Parathyroid adenoma (tissue), 2 donors: ENCODE measurements around the gene YWHAH.
A peak's percentile ranks its signal among the peaks of the same experiment; 100 is the strongest.

ENCODE experiments used
- H2AFZ ChIP-seq: fragments of 300-600 bp; sonication (generic); one replicate; pipeline ENCODE4 v1.7.0; 2017; ENCODE audit warnings: antibody characterized with exemption, mild to moderate bottlenecking
- H3K27ac ChIP-seq: fragments of 300-600 bp; sonication (generic); one replicate; pipeline ENCODE4 v1.7.0; 2017
- H3K27me3 ChIP-seq: fragments of 300-600 bp; sonication (generic); one replicate; pipeline ENCODE4 v1.7.0; 2017; ENCODE audit warnings: low read length; ENCODE audit not compliant: control insufficient read depth, insufficient read depth
- H3K36me3 ChIP-seq: fragments of 300-600 bp; sonication (generic); one replicate; pipeline ENCODE4 v1.7.0; 2017; ENCODE audit warnings: low read length; ENCODE audit not compliant: control insufficient read depth, insufficient read depth
- H3K4me1 ChIP-seq: fragments of 300-600 bp; sonication (generic); one replicate; pipeline ENCODE4 v1.7.0; 2017; ENCODE audit warnings: control low read depth
- H3K4me2 ChIP-seq: fragments of 300-600 bp; sonication (generic); one replicate; pipeline ENCODE4 v1.7.0; 2017; ENCODE audit warnings: low read length
- H3K4me3 ChIP-seq: fragments of 300-600 bp; sonication (generic); one replicate; pipeline ENCODE4 v1.7.0; 2017; ENCODE audit warnings: low read depth, low read length
- H3K79me2 ChIP-seq: fragments of 300-600 bp; sonication (generic); one replicate; pipeline ENCODE4 v1.7.0; 2017; ENCODE audit warnings: control low read depth
- H3K9ac ChIP-seq: fragments of 300-600 bp; sonication (generic); one replicate; pipeline ENCODE4 v1.7.0; 2017; ENCODE audit warnings: mild to moderate bottlenecking
- H3K9me3 ChIP-seq: fragments of 300-600 bp; sonication (generic); one replicate; pipeline ENCODE4 v1.7.0; 2017; ENCODE audit warnings: low read length; ENCODE audit not compliant: control insufficient read depth
- CTCF ChIP-seq: fragments of 300-600 bp; sonication (generic); IDR thresholded peaks from one replicate; pipeline ENCODE4 v1.7.0; 2017; ENCODE audit warnings: antibody characterized with exemption, mild to moderate bottlenecking
- donor health status: primary hyperparathyroidism.

The YWHAH gene

GRCh38 chr22:31942091-31942490, 2.2 kb upstream of the YWHAH start:
- no peak overlapping the region for H3K4me3 ChIP-seq
- H2AFZ ChIP-seq = no peak overlapping the region
- no peaks in the 10 kb centered on the region for H3K36me3 ChIP-seq
- H3K9ac ChIP-seq = no peak overlapping the region
- no peak overlapping the region for H3K4me2 ChIP-seq
- no peaks in the 10 kb centered on the region for H3K79me2 ChIP-seq
- H3K4me1 ChIP-seq = no peaks in the 10 kb centered on the region
- no peak for TF ChIP-seq CTCF
- H3K27ac ChIP-seq = no peak overlapping the region
- H3K27me3 ChIP-seq = no peaks in the 10 kb centered on the region
- H3K9me3 ChIP-seq = no peaks in the 10 kb centered on the region

DNA sequence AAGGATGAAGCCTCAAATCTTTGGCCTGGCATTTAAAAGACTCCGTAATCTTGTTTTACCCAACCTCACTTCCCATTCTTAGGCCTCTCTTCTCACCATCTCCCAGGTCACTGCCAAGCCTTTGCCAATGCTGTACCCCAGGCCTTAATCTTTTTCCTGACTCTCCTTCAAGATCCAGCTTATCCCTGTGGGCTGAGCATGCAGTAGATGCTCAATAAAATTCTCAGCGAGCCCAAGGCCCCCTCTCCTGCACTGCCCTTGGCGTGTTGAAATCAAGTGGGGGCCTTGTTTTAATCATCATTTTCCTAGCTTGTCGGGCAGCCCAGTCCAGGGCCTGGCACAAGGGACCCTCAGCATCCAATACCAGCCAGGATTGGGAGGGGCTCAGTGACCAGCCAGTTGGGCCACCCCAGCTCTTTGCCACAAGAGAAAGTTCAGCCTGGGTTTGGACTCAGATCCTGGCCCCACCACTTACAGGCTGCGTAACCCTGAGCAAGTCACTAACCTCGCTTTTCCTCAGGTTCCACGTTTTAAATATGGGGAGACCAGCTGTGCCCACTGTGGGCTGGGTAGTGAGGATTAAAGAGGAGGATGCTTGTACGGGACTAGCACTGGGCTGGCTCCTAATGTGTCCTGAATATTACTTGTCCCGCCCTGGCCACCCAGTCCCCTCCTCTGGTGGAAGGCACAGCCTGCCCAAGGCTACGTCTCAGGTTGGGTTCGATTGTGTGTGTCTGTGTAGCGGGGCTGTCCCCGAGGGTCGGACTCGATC, 943 bp upstream of the YWHAH start:
- H3K4me1 ChIP-seq = no peaks in the 10 kb centered on the region
- H3K4me3 ChIP-seq = peak overlapping the region; percentile 64
- peak overlapping the region; percentile 89 for H3K4me2 ChIP-seq
- no peaks in the 10 kb centered on the region for H3K9me3 ChIP-seq
- no peaks in the 10 kb centered on the region for H3K79me2 ChIP-seq
- peak overlapping the region; percentile 85 for H2AFZ ChIP-seq
- TF ChIP-seq CTCF = no peak
- H3K36me3 ChIP-seq = no peaks in the 10 kb centered on the region
- H3K9ac ChIP-seq = no peak overlapping the region
- H3K27ac ChIP-seq = peak overlapping the region; percentile 78
- H3K27me3 ChIP-seq = no peaks in the 10 kb centered on the region

DNA sequence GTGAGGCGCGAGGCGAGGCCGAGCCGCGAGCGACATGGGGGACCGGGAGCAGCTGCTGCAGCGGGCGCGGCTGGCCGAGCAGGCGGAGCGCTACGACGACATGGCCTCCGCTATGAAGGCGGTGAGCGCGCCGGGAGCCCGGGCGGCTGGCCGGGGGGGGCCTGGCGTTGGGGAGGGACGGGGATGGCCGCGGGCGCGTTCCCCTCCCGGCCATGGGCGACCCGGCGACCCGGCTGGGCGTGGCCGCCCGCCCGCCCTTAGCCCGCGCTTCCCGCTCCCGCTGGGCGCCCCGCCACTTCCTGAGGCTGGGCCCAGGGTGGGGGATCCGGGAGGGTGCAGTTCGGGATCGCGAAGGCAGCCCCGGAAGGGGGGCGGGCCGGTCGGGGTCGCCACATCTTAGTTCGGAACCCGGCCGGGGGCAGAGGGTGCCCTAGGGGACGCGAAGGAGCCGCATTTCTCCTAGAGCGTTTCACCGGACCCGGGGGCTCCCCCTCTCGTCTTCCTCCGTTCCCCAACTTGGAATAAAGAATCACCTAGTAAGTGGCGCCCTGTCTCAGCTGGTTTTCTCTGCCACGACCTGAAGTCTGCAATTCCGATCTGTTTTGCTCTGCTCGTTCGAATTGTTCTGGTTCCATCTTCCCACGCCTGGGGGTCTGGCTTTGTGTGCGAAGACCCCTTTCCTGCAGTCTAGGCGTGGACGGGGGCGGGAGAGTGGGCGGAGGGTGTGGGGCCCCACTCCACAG, 536 bp downstream of the YWHAH start:
- no peak for TF ChIP-seq CTCF
- peak overlapping the region; percentile 96 for H3K4me2 ChIP-seq
- H3K27ac ChIP-seq = peak overlapping the region; percentile 76
- H3K36me3 ChIP-seq = no peaks in the 10 kb centered on the region
- H3K27me3 ChIP-seq = no peaks in the 10 kb centered on the region
- H3K79me2 ChIP-seq = no peaks in the 10 kb centered on the region
- peak overlapping the region; percentile 84 for H3K4me3 ChIP-seq
- peak overlapping the region; percentile 74 for H2AFZ ChIP-seq
- peak overlapping the region; percentile 53 for H3K9ac ChIP-seq
- H3K4me1 ChIP-seq = no peaks in the 10 kb centered on the region
- no peaks in the 10 kb centered on the region for H3K9me3 ChIP-seq

GRCh38 chr22:31945443-31945855, 1.1 kb downstream of the YWHAH start:
- no peaks in the 10 kb centered on the region for H3K36me3 ChIP-seq
- peak overlapping the region; percentile 76 for H3K27ac ChIP-seq
- peak overlapping the region; percentile 74 for H2AFZ ChIP-seq
- H3K27me3 ChIP-seq = no peaks in the 10 kb centered on the region
- H3K4me2 ChIP-seq = peak overlapping the region; percentile 96
- peak overlapping the region; percentile 84 for H3K4me3 ChIP-seq
- peaks cover 2% of the 10 kb centered on the region for H3K79me2 ChIP-seq
- no peaks in the 10 kb centered on the region for H3K4me1 ChIP-seq
- H3K9me3 ChIP-seq = no peaks in the 10 kb centered on the region
- TF ChIP-seq CTCF = no peak
- H3K9ac ChIP-seq = peak overlapping the region; percentile 53
